Hepatocyte (in vitro differentiated cells): Measurements from ENCODE around the gene SNED1. TPM values are rescaled to one million over a fixed set of nuclear protein-coding genes. Genes with fewer than 3 reads are reported as not detected.

Source experiments
- DNase-seq: peaks from one replicate; pipeline ENCODE4 v3.0.0-alpha.2; 2016; ENCODE audit warnings: low spot score
- H2AFZ ChIP-seq: fragments of 200-600 bp; sonication (generic); 2 replicates; pipeline ENCODE4 v1.6.0; 2016; ENCODE audit warnings: antibody characterized with exemption, mild to moderate bottlenecking
- H3K27ac ChIP-seq: fragments of 200-600 bp; sonication (generic); 2 replicates; pipeline ENCODE4 v1.5.1; 2016; ENCODE audit warnings: mild to moderate bottlenecking
- H3K27me3 ChIP-seq: fragments of 200-600 bp; sonication (generic); 2 replicates; pipeline ENCODE4 v1.6.1; 2016
- H3K36me3 ChIP-seq: fragments of 200-600 bp; sonication (generic); replicated peaks from 2 replicates; pipeline ENCODE4 v1.5.1; 2016; ENCODE audit warnings: low read depth; ENCODE audit not compliant: insufficient read depth
- H3K4me1 ChIP-seq: fragments of 200-600 bp; sonication (generic); 2 replicates; pipeline ENCODE4 v1.5.1; 2016; ENCODE audit warnings: mild to moderate bottlenecking, moderate library complexity; ENCODE audit not compliant: insufficient read depth
- H3K4me2 ChIP-seq: fragments of 200-600 bp; sonication (generic); 2 replicates; pipeline ENCODE4 v1.6.0; 2016
- H3K4me3 ChIP-seq: fragments of 200-600 bp; sonication (generic); 2 replicates; pipeline ENCODE4 v1.5.1; 2016; ENCODE audit warnings: mild to moderate bottlenecking
- H3K79me2 ChIP-seq: fragments of 200-600 bp; sonication (generic); 2 replicates; pipeline ENCODE4 v1.6.0; 2017; ENCODE audit warnings: mild to moderate bottlenecking
- H3K9me2 ChIP-seq: fragments of 200-600 bp; sonication (generic); replicated peaks from 2 replicates; pipeline ENCODE4 v1.6.0; 2017; ENCODE audit warnings: mild to moderate bottlenecking; ENCODE audit not compliant: insufficient read depth
- H3K9me3 ChIP-seq: fragments of 200-600 bp; sonication (generic); 2 replicates; pipeline ENCODE4 v1.5.1; 2016; ENCODE audit warnings: low read depth, mild to moderate bottlenecking
- H4K20me1 ChIP-seq: fragments of 200-600 bp; sonication (generic); 2 replicates; pipeline ENCODE4 v1.6.0; 2016; ENCODE audit warnings: mild to moderate bottlenecking; ENCODE audit not compliant: insufficient read depth, poor library complexity, severe bottlenecking
- CTCF ChIP-seq: fragments of 200-600 bp; sonication (generic); IDR thresholded peaks from 2 replicates; pipeline ENCODE4 v1.5.1; 2016; ENCODE audit warnings: antibody characterized with exemption, mild to moderate bottlenecking; ENCODE audit not compliant: poor library complexity
- EZH2 ChIP-seq: fragments of 200-600 bp; sonication (generic); IDR thresholded peaks from 2 replicates; pipeline ENCODE4 v1.6.1; 2016; ENCODE audit warnings: antibody characterized with exemption, mild to moderate bottlenecking, borderline replicate concordance
- EZH2phosphoT487 ChIP-seq: fragments of 200-600 bp; sonication (generic); IDR thresholded peaks from one replicate; pipeline ENCODE4 v1.6.1; 2018; ENCODE audit warnings: antibody characterized with exemption, mild to moderate bottlenecking, low read depth, moderate library complexity; ENCODE audit not compliant: unreplicated experiment, severe bottlenecking
- WGBS: methylation state at CpG from one replicate; pipeline ENCODE4 v1.1.6; 2016; ENCODE audit warnings: low lambda C conversion rate; ENCODE audit errors: missing lambda C conversion rate; 5-methylcytosine and 5-hydroxymethylcytosine counted together
- polyA plus RNA-seq: library from polyadenylated mRNA; unstranded; fragments of >200 nt; fragmentation: Nextera tagmentation; extraction: Ambion mirVana; gene quantifications from 2 replicates; pipeline ENCODE4 v1.2.1, GENCODE V29; 2016
- total RNA-seq: library from RNA; depleted of rRNA; stranded (reverse); fragments of >200 nt; gene quantifications from 2 replicates; pipeline ENCODE4 v1.2.3, GENCODE V29; 2014

Gene SNED1
- total and polyA plus RNA-seq, 2 experiments from 2014 or later: 4.6 to 6.5 TPM

GRCh38 chr2:241120440-241120839, 122.0 kb downstream of the SNED1 start:
- no peaks in the 10 kb centered on the region for H3K36me3 ChIP-seq
- no peaks in the 10 kb centered on the region for H4K20me1 ChIP-seq
- no peak overlapping the region for H2AFZ ChIP-seq
- no peak for TF ChIP-seq EZH2
- TF ChIP-seq CTCF: no peak
- TF ChIP-seq EZH2phosphoT487: no peak
- H3K27ac ChIP-seq: no peak overlapping the region
- H3K4me2 ChIP-seq: no peak overlapping the region
- no peaks in the 10 kb centered on the region for H3K27me3 ChIP-seq
- H3K4me3 ChIP-seq: no peak overlapping the region
- WGBS: 100% methylated on average over 2 of the region's 2 CpGs
- H3K9me3 ChIP-seq: no peaks in the 10 kb centered on the region
- no peaks in the 10 kb centered on the region for H3K9me2 ChIP-seq
- DNase-seq: no peak
- no peaks in the 10 kb centered on the region for H3K4me1 ChIP-seq
- no peaks in the 10 kb centered on the region for H3K79me2 ChIP-seq

- Histone ChIP-seq H3K4me3 (no peak overlapping the region), H3K4me2 (no peak overlapping the region), H3K36me3 (no peaks in the 10 kb centered on the region), H3K9me2 (no peaks in the 10 kb centered on the region), H4K20me1 (no peaks in the 10 kb centered on the region), H3K27ac (no peak overlapping the region), H3K27me3 (no peaks in the 10 kb centered on the region), H3K79me2 (no peaks in the 10 kb centered on the region), H3K9me3 (no peaks in the 10 kb centered on the region), H2AFZ (no peak overlapping the region), H3K4me1 (no peaks in the 10 kb centered on the region)
- TF ChIP-seq CTCF: no peak
- no peak for TF ChIP-seq EZH2
- TF ChIP-seq EZH2phosphoT487: no peak
- 97% methylated on average over 5 of the region's 5 CpGs for WGBS
- no peak for DNase-seq
Observed at GRCh38 chr2:241121008-241121407, 122.6 kb downstream of the SNED1 start.

GRCh38 chr2:241122376-241123002, 124.1 kb downstream of the SNED1 start:
- no peak overlapping the region for H3K4me2 ChIP-seq
- WGBS: 98% methylated on average over 19 of the region's 19 CpGs
- H3K4me1 ChIP-seq: no peaks in the 10 kb centered on the region
- H4K20me1 ChIP-seq: no peaks in the 10 kb centered on the region
- no peaks in the 10 kb centered on the region for H3K36me3 ChIP-seq
- no peak for DNase-seq
- no peak overlapping the region for H3K27ac ChIP-seq
- H3K79me2 ChIP-seq: no peaks in the 10 kb centered on the region
- H3K27me3 ChIP-seq: no peaks in the 10 kb centered on the region
- no peaks in the 10 kb centered on the region for H3K9me2 ChIP-seq
- TF ChIP-seq EZH2phosphoT487 (no peak), CTCF (no peak), EZH2 (no peak)
- H2AFZ ChIP-seq: no peak overlapping the region
- no peak overlapping the region for H3K4me3 ChIP-seq
- no peaks in the 10 kb centered on the region for H3K9me3 ChIP-seq
